Epithelial cell of esophagus (primary cell): Measurements from ENCODE around the gene RSPO4.

ENCODE experiments used
- DNase-seq: peaks from one replicate; pipeline ENCODE4 v3.0.0; 2010; ENCODE audit warnings: low read depth
- H3K4me3 ChIP-seq: 2 replicates; pipeline ENCODE4 v1.5.1; 2011; ENCODE audit warnings: mild to moderate bottlenecking, low read length, control low read depth
- TF ChIP-seq, protein P1 (sequence below): IDR thresholded peaks from 2 replicates; pipeline ENCODE4 v1.5.1; 2011; ENCODE audit warnings: low read depth, mild to moderate bottlenecking, low read length, control low read depth, inconsistent platforms; ENCODE audit not compliant: insufficient read depth; ENCODE audit errors: missing control alignments

RSPO4 gene

DNA sequence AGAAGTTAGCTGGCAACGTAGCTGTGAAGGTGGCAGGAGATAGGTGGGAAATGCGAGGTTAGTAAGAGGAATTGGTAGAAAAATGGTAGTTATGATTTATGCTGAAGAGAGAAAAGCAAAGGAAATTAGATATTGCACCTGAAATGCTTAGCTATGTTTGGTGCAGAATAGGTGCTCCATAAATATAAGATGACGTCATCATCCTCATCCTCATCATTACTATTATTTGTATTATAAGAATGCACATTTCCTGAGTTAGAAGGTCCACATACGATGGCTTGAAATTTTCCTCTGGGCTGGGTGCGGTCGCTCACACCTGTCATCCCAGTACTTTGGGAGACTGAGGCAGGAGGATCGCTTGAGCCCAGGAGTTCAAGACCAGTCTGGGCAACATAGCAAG is 46.5 kb downstream of the RSPO4 start:
- DNase-seq, result no peak
- H3K4me3 ChIP-seq, result no peak overlapping the region
- TF ChIP-seq, protein P1, sequence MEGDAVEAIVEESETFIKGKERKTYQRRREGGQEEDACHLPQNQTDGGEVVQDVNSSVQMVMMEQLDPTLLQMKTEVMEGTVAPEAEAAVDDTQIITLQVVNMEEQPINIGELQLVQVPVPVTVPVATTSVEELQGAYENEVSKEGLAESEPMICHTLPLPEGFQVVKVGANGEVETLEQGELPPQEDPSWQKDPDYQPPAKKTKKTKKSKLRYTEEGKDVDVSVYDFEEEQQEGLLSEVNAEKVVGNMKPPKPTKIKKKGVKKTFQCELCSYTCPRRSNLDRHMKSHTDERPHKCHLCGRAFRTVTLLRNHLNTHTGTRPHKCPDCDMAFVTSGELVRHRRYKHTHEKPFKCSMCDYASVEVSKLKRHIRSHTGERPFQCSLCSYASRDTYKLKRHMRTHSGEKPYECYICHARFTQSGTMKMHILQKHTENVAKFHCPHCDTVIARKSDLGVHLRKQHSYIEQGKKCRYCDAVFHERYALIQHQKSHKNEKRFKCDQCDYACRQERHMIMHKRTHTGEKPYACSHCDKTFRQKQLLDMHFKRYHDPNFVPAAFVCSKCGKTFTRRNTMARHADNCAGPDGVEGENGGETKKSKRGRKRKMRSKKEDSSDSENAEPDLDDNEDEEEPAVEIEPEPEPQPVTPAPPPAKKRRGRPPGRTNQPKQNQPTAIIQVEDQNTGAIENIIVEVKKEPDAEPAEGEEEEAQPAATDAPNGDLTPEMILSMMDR, result no peak

DNA sequence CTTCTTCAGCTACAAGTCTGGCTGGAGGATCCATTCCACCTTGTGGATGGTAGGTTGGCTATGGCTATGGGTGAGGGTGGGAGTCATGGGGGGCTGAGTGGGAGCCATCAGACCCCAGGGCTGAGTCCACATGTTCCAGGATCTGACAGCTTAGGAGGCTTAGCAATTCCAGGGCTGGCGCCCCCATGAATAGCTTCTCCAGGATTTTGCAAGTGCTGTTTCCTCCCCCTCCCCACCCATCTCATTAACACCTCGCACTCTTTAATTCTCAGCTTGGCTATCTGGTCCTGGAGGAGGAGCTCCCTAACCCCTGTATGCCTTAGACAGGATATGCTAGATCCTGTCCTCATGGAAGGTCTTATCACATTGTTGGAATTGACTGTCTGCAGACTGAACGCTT is 47.0 kb downstream of the RSPO4 start:
- TF ChIP-seq, protein P1, result no peak
- no peak overlapping the region for H3K4me3 ChIP-seq
- no peak for DNase-seq

DNA sequence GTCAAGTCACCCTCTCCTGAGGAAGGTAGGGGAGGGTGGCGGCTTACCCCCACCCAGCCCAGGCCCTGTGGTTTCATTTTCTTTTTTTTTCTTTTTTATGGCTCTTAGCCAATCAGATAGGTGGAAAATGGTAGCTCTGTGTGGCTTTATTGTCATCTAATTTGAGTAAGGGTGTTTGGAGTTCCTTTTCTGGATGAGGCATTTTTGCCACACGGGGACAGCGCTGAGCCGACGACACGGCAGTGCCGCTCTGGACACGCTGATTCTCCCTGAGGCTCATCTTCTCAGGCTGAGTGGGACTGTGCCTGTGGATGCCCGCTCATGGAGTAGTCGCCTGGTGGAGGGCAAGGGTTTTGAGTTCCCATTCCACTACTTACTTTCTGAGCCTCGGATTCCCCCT is 48.4 kb downstream of the RSPO4 start:
- no peak overlapping the region for H3K4me3 ChIP-seq
- peak; percentile 28 for DNase-seq
- TF ChIP-seq, protein P1, result peak; percentile 54

DNA sequence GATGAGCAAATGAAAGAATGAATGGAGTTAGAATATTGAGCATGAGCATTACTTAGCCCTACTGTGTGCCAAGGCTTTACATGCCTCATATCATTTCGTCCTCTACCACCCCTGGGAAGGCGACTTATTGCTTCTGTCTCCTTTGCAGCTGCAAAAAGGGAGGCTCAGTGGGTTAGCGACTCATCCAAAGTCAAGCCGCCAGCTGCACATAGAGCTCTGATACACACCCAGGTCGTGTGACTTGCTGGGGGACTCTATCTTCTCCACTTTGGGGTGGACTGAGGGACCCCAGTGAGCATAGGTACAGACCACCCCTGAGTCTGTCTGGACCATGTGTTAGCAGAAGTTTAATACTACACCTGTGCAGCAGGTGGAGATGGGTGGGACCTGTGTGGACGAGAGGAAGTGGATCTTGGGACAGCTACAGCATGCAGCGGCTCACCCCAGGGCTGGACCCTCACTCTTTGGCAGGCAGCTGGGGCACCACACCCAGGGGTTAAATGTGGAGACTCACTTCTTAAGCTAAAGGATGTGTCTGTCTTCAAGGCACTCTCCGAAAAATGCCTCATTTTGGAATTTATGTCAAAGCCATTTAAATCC is 49.8 kb downstream of the RSPO4 start:
- H3K4me3 ChIP-seq, result no peak overlapping the region
- no peak for DNase-seq
- TF ChIP-seq, protein P1, result no peak

DNA sequence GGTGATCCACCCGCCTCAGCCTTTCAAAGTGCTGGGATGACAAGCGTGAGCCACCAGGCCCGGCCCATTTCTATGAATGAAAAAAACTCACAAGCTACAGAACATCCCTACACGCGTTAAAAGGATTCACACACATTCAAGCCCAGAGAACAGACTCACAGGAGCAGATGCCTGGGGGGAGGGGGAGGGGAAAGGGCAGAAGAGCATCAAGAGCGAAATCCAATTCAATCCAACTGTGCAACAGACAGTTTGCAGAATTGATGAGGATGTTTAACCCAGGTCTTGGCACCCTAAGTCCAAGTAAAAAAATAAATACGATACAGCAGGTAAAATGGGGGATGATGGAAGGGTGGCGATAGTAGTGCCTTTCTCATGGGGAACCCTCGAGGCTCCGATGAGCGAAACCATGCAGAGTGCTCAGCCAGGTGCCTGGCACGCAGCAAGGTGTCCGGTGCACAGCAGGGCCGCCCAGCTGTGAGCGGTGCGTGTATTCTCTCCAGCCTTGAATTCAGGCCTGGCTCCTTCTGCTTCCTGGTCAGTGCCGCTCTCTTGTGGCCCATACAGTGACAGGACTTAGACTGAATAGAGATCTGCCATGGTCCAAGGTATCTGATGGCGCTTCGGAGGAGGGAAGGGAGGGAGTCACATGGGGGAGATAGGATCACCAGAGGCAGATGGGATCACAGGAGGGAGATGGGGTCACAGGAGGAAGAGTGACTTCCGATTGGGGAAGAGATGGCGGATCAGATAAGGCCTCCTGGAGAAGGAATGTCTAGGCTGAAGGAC is 50.5 kb downstream of the RSPO4 start:
- no peak for DNase-seq
- TF ChIP-seq, protein P1, result no peak
- no peak overlapping the region for H3K4me3 ChIP-seq

DNA sequence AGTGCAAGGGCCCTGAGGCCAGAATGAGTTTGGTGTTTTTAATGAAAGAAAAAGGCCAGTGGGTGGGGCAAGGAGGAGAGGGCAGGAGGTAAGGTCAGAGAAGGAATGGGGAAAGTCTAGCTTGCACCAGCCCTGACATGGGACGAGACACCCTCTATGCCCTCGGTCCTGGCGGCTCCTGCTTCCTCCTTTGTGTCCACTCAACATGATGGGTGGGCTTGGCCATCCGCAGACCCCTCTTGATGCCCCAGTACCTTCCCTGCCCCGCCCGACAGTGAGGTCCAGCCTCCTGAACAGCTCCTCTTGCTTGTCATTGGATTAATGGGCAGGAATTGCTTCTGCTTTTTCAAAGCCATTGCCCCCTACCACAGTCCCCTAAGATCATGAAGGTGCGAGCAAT is 52.4 kb downstream of the RSPO4 start:
- TF ChIP-seq, protein P1, result no peak
- no peak for DNase-seq

More for the DNA sequence above, 52.4 kb downstream of the RSPO4 start:
- no peak overlapping the region for H3K4me3 ChIP-seq
